NCI-H1417 (cell line): ENCODE results near the gene GPC3.

ENCODE experiments used
- DNase-seq, 3 experiments: peaks; one replicate each; lab custom pipeline; 2025; lab: John Stamatoyannopoulos, UW

Gene GPC3

DNA sequence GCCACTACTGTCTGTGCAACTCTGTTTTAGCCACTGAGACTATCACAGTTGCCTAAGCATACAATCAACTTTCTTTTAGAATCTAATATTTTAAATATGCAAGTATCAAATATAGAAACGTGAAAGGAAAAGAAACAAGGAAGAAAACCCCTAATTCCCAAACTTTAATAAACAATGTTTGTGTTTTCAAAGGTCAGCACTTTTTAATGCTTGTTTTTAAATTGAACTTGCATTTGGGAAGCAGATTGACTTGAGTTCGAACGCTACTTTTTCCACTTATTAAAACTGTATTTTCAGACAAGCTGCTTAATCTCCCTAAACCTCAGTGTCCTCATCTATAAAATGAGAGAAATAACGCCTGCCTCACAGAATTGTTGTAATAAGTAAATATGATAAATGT, 384.3 kb downstream of the GPC3 start:
- no peak for DNase-seq

DNA sequence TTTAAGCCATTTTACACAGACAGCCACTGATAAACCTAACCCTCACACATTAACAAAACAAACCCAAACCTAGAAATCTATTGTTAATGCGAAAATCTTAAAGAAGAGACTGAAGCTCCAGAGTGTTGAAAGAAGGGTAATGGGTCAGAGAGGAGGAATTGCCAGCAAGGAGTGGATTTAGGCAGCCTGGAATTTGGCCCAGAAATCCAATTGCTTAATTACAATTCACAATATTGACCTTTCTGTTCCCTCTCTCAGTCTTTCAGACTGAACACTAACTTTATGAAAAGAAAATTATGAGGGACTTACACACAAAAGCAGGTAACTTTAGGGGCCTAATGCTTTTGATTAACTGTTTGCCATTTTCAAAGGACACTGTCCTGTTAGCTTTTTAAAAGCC, 384.9 kb downstream of the GPC3 start:
- DNase-seq = no peak

DNA sequence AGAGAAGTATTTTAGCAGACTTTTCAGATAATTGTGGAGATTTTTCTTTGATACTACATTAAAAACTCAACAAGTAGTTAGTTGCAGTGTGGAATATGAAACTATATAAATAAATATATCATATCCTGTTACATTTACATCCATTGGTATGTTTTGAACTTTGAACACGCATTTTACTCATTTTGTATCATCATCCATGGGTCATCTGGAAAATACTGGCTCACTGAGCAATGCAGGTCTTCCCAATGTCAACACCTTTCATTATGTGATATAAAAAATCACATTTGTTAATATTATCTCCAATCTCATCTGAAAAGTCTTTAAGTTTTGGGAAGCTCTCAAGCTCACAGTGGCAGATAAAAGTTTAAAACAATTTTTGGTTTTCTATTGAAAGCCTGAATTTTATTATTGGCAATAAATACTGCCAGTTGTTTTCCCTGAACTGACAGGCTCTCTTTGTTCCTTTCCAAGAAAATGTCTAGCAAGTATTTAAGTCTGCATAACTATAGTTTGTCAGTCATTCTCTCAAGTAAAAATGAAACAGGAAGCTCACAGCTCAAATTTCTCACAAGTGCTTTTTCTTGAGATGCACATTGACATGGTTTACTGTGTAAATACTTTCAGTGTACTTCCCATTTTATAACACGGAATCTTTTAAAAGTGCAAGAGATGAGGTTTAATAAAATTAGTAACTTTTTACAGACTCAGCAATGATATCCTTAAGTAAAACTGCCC, 386.6 kb downstream of the GPC3 start:
- no peak for DNase-seq

DNA sequence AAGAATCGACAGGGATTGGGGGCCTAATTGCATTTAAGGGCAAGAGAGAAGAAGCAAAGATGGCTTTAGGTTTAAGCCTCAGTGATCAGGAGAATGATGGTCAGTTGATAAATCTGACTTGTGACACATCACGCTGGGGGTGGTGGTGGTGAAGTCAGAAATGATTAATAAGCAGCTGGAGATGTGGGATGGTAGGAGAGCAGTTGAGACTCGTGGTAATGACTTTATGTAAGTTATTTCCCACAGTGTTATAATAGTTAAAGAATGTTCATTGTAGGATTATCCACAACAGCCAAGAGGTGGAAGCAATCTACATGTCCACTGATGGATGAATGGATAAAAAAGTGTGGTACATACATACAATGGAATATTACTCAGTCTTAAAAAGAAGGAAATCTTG, 391.2 kb downstream of the GPC3 start:
- DNase-seq = no peak

DNA sequence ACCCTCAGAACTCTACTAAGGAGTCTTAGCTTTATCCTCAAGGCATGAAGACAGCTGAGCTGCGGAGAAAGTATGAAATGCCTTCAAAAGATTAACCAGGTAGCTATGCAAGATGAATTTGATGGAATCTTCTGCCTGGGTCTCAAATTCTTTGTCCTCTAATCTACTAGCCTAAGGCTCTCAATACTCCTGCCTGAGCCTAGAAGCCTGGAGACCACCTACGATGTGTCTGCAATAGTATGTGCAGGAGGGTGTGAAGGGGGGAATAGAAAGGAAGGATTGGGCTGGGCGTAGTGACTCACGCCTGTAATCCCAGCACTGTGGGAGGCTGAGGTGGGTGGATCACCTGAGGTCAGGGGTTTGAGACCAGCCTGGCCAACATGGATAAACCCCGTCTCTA, 391.9 kb downstream of the GPC3 start:
- DNase-seq = no peak

DNA sequence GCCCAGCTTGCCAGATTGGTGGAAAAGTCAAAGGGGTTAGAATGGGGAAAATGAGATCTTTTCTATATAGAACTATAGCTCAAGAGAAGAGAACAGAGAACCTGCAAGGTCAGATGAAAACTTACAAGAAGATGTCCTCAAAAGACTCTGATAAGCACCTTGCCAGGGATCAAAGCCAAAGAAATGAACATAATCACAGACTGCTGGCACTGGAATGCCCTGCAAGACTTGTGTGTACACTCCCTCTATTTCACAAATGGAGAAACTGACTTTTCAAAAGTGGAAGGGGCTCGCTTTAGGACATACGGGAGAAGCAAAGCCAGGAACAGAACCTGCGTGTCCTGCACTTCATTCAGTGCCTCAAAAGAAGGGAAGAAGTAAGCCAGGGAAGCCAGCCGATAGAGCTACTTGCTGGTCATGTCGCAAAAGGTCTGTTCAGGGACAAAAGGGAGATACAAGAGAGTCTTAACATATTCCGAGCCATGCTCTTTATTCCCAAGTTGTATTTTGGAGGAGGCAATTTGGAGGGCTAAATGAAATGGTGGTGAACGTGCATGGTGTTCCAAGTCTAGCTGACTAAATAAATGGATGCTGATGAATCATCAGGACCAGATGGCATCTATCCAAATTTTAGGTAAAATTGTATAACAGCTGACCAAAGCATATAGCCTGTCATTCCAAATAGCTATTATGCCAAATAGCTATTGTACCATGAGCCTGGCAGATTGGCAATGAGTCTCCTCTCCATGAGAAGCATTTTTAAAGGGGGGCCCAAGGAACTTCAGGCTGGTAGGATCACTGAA, 394.5 kb downstream of the GPC3 start:
- DNase-seq = no peak

DNA sequence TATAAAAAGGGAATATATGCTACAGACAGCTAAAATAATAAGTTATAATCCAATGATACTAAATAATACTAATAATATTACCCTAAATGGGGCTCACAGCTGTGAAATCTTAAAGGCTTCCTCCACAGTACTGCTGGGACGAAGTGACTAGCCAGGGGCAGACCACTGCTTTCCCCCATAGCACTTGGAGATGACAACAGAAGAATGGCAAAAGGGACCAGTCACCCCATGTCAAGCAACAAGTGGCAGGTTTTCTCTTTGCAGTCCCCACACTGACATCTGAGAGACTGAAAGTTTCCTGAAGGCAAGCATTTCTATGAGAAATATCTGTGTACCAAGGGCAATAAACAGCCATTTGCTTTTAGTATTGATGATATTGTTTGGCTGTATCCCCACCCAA, 396.6 kb downstream of the GPC3 start:
- no peak for DNase-seq

DNA sequence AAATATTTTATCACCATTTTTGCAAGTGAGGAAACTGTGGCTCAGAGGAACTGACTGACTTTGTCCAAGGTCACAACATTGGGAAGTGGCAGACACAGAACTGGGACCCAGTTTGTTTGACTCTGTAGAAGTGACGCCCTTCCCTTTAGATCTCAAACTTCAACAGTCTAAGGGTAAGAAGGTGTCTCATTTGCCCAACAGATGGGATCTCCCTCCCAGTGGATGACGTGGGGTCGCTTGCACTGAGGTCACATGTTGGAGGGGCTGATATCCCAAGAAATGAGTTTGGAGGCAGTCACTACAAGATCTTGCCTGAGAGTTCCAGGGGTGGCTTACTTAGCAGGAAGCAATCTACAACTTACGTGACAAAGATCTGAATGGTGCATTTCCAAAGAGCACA, 397.6 kb downstream of the GPC3 start:
- DNase-seq = no peak

DNA sequence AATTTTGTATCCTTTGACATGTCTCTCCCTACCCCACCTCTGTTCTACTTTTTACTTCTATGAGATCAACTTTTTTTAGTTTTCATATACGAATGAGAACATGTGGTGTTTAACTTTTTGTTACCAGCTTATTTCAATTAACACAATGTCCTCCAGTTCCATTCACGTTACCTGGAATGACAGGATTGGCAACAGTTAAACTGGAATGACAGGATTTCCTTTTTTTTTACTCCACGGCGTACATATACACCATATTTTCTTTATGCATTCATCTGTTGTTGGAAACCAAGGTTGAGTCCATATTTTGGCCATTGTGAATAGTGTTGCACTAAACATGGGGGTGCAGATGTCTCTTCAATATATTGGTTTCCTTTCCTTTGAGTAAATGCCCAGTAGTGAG, 398.3 kb downstream of the GPC3 start:
- no peak for DNase-seq

DNA sequence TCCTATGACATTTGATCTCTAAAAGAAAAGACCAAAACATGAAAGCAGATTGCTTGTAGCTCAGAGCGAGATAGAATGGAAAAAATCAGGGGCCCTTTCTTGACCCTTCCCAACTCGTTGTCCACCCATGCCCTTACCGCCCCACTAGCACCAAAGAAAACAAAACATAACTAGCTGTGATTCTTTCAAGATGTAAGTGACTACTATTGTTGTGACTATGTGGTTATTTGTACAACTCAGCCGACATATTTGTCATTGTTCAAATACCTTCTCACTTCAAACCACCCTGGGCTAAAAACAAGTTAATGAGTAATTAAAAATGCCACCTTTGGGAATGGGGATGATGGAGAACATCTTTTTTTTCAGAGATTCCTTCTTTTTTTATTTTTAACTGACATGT, 399.0 kb downstream of the GPC3 start:
- no peak for DNase-seq

DNA sequence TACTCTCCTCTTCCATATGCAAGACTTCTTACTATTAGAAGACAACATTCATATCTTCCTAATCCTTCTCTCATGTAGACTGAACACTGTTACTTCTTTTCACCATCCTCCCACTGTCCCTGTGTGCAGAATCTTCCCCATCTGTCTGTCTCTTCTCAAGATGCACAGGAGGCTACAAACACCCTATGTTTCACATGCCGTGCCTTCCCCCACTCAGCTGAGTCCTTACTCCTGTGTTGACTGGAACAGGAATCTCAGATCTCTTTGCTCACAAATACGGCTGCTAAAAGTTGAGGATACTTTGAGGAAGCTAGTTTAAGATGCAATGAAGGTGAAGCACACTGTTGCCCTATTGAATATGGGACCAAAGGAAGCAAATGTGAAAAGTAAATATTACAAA, 401.6 kb downstream of the GPC3 start:
- DNase-seq = no peak

DNA sequence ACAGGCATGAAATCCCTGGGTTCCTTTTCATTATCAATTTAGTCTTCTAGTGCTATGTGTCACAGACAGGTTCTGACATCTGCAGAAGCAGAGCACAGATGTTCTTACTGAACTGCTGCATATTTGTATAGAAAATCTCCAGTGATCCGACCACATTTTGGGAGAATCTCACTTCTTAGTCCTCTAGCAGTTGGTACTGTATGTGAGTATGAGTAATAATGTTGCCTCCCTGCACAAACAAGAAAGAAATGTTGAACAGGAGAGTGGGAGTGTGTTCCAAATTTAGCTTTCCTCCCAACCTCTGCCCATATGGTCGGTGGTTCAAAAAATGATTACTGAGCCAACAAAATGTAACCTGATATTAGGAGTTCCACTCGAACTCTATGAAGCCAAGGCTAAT, 404.8 kb downstream of the GPC3 start:
- no peak for DNase-seq

DNA sequence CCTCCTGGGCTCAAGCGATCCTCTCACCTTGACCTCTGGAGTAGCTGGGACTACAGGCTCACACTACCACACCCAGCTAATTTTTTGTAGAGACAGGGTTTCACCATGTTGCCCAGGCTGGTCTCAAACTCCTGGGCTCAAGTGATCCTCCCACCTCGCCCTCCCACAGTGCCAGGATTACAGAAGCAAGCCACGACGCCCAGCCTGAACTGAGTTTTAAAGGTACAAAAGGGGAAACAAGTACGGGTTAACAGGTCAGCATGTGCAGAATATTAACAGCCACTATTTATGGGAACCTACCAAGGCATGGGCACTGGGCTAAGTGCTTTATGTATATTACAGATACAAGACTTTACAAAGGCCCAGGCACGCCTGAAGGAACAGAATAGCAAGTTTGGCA, 405.8 kb downstream of the GPC3 start:
- no peak for DNase-seq

DNA sequence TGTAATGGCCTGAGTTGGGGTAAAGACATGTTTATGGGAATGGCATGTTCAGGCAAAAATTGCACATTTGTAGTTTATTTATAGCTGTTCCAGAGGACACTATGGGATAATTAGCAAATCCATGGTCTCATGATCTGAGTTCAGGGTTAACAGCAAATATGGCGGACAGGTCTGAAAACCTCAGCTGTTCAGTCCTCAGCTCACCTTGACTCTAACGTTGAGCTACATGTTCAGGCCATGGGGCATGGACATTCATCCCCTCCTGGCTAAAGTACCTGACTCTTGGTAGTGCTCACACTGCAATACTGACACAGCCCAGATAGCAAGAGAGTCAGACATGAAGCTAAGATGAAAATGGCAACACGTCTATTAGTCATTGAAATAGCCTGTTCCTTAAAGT, 408.5 kb downstream of the GPC3 start:
- DNase-seq = no peak

DNA sequence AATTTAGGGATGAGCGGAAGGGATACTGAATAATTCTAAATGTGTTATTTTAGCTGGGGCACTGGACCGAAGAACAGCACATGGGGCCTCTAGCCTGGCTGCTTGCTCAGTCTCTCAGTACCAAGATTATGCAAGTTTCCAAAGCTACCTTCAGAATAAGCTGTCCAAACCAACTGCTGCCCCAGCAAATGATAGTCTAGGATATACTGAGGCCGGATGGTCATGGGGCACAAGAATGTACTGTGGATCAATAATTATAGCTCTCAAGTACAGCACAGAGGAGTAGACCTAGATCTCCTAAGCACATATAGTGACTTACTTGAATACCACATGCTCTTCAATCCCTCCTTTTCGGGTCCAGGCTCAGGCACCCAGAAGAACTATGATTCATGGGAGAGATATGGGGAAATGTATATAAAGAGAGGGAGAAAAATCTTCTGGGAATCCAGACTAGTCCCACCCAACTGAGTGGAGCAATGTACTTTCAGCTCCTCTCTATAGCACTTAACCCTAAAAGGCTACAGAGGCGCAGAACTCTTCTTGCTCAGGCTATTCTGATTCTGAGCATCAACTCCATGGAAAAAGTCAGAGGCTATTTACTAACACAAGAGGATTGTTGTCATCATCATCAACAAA, 409.8 kb downstream of the GPC3 start:
- no peak for DNase-seq

DNA sequence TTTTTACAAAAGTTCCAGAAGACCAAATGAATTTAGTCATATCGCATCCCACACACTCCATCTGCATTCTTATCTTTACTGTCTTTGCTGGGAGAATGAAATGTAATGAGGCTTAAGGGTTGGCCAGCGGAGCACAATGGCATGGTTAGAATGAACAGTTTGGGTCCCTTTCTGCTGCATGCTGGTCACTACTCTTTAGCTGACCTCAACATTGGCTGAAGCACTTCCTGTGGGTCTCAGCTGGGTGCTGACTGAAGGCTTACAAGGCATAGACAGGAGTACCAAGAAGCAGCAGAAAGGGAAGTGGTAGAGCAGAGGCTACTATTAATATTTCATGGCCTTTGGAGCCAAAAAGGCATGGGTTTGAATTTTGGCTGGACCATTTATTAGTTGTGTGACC, 410.7 kb downstream of the GPC3 start:
- DNase-seq = no peak

DNA sequence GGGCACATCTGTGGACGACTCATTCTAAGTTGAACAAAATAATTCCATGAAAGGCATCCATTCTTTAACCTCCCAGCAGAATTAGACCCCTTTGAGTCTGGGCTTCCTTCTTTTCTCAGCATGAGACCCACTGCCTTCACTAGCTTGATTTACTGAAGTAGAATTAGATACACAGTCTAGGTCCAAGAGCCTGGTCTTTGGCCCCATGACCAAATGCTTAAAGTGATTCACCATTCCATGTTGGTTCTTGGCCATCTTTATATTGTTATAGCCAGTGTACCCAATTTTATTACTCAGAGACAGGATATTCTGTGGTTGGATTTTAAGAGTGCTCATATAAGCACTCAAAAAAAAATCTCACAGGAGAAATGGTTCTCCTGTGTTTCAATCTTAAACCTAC, 414.8 kb downstream of the GPC3 start:
- DNase-seq = no peak

DNA sequence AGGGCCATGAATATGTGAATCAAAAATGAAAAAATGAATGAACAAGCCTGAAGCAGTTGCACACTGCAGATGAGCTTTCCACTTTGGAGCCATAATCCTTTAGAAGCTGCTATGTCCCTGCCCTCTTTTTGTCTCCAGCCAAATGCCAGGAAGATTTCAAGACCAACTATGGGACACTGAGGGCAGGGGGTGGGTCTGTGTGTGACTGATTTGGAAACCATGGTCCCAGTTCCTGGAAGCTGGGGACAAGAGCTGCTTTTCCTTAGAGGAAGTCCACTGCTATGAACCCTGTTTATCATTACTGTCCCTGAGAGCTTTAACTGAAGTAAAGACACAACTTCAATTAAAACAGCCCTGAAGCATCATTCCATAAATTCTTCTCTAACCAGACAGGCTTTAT, 416.2 kb downstream of the GPC3 start:
- no peak for DNase-seq

DNA sequence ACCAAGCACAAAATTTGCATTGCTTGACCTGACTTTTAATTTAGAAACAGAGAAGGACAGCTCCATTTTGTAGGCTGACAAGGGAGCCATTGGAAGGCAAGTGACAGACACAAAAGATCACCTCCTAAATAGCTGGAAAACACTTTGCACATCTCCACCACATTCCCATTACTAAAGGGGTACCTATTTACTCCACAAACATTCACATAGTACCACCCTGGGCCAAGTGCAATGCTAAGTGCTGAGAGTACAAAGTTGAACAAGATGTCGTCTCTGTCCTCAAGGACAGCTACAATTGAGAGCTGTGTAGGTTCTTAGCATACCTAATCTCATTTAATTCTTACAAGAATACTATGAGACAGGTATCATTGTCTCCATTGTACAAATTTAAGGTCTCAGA, 417.3 kb downstream of the GPC3 start:
- no peak for DNase-seq

DNA sequence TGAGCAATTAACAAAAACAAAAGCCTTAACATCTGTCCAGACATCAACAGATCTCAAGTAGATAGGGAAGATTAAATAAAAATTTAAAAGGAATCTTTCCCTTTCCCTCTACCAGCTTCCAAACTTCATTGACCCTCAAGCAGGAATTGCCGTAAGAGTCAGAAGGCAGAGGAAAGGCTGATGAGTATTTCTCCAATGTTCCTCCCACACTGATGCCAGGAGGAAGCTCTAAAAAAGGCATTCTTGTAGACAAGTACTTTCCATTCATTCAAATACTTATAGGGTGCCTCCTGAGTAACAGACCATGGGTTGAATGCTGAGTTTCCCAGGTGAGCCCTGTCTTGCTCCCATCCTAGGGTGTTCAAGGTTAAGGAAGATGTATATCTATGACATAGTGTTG, 418.5 kb downstream of the GPC3 start:
- DNase-seq = no peak

DNA sequence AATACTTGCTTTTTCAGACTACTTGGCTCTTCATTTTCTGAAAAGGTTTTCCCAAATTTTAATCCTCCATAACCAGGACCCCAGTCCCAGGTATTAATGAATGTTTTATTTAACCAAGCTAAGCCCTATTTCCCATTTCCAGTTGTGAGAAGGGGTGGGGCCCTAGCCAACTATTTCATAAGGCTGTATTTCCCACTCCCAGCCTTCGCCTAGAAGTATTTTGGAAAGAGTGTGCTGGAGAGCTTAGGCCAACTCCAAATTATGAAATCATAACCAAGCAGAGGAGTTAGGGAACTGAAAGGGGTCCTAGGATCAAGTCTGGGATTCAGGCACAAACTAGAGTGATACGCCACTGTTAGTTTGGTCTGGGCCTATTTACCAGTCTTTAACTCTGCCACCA, 421.7 kb downstream of the GPC3 start:
- no peak for DNase-seq

DNA sequence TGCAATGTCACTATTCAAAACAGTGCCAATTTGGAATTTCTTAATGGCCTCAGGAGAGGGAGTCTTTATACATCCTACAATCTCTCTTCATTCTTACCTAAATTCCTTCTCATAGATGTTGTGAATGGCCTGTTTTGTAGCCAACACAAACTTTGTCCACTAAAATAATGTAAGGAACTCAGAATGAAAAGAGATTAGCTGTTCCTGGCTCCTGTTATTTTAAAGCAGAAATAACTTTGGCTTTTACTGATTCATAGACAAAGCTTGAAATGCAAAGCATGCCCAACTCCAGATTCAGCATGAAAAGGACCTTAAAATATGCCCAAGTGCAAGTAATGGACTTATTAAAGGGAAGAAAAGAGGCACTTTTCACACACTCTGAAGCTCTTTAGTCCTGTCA, 424.1 kb downstream of the GPC3 start:
- no peak for DNase-seq

DNA sequence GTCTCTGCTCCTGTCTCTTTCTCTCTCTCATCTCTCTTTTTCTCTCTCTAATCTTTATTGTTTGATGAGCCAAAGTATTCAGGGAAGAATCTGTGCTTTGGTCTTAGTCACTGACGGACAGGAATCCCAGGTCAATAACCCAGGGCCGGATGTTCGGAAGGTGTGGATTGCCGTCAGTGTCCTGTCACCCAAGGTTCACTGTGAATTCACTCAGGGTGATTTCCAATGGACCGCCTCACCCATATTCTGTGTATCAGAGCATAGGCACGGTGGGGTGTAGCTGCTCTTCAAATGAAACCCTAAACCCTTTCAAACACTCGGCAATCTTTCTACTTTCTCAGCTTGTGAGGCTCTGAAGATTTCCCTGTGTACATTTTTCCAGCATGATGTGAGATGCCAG, 425.5 kb downstream of the GPC3 start:
- DNase-seq = no peak
